Endometrium (tissue), 2 donors: ENCODE results near the gene PRDM16.

Experiments used
- FAIRE-seq: peaks from 2 replicates; lab custom pipeline; 2012; peaks lifted over from hg19 to GRCh38; lab: Jason Lieb, UNC
- donor health status: control.
- donor health status: control.

Gene PRDM16

GRCh38 chr1:3141836-3142235 is 72.8 kb downstream of the PRDM16 start:
- no peak for FAIRE-seq

GRCh38 chr1:3142236-3142635 is 73.2 kb downstream of the PRDM16 start:
- FAIRE-seq: no peak

- no peak for FAIRE-seq
Measured at GRCh38 chr1:3142751-3143150, 73.7 kb downstream of the PRDM16 start.

- FAIRE-seq: no peak
Measured at GRCh38 chr1:3145532-3146325, 76.7 kb downstream of the PRDM16 start.

- no peak for FAIRE-seq
Measured at GRCh38 chr1:3146458-3146857, 77.5 kb downstream of the PRDM16 start.

- FAIRE-seq: no peak
Measured at GRCh38 chr1:3146907-3147306, 77.9 kb downstream of the PRDM16 start.

- FAIRE-seq: no peak
Measured at GRCh38 chr1:3148171-3148570, 79.2 kb downstream of the PRDM16 start.

- no peak for FAIRE-seq
Measured at GRCh38 chr1:3149277-3149676, 80.3 kb downstream of the PRDM16 start.

- FAIRE-seq: no peak
Measured at GRCh38 chr1:3151456-3151855, 82.5 kb downstream of the PRDM16 start.

GRCh38 chr1:3152143-3152542 is 83.1 kb downstream of the PRDM16 start:
- no peak for FAIRE-seq

- FAIRE-seq: no peak
Measured at GRCh38 chr1:3153197-3153596, 84.2 kb downstream of the PRDM16 start.

- FAIRE-seq: no peak
Measured at GRCh38 chr1:3153902-3154795, 85.1 kb downstream of the PRDM16 start.

GRCh38 chr1:3155056-3155925 is 86.3 kb downstream of the PRDM16 start:
- FAIRE-seq: no peak

GRCh38 chr1:3155926-3156220 is 86.9 kb downstream of the PRDM16 start:
- no peak for FAIRE-seq

GRCh38 chr1:3156936-3157335 is 87.9 kb downstream of the PRDM16 start:
- FAIRE-seq: no peak

- no peak for FAIRE-seq
Measured at GRCh38 chr1:3158347-3158746, 89.3 kb downstream of the PRDM16 start.

- FAIRE-seq: no peak
Measured at GRCh38 chr1:3159121-3159520, 90.1 kb downstream of the PRDM16 start.

GRCh38 chr1:3159996-3160395 is 91.0 kb downstream of the PRDM16 start:
- no peak for FAIRE-seq

- no peak for FAIRE-seq
Measured at GRCh38 chr1:3160647-3161145, 91.7 kb downstream of the PRDM16 start.

GRCh38 chr1:3161176-3161840 is 92.3 kb downstream of the PRDM16 start:
- FAIRE-seq: no peak

GRCh38 chr1:3162322-3162882 is 93.4 kb downstream of the PRDM16 start:
- FAIRE-seq: no peak
